ENCODE results near the gene BCAT1.

DNA sequence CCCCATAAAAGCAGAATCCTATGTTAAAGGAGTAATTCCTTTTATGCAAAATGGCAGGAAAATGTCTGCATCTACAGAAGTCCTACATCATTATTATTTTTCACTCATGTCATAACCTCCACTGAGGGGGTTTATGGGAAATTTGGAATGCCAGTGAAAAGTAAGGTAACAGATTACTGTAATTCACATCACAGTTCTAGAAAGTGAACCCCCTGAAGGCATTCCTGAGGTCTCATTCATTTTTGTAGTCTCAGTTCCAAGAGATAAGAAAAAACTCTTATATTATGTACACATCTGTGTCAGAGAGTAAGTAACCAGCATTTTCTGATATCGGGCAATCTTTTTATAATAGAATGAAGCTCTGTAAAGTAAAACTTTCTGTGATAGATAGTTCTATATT is 28.8 kb upstream of the BCAT1 start:
- TF ChIP-seq POLR2AphosphoS5 (IDR thresholded peaks at IDR 0.05; ENCODE audit: low read depth, low read length) = no peak
- TF ChIP-seq POLR2A (IDR thresholded peaks at IDR 0.05; ENCODE audit: low read depth, low read length) = no peak
